ENCODE measurements around the gene MT3.

MT3 gene

GRCh38 chr16:56631197-56631596 is 41.9 kb downstream of the MT3 start:
- DNase-seq (ENCODE audit: low spot score) = no peak

GRCh38 chr16:56631832-56632155 is 42.5 kb downstream of the MT3 start:
- DNase-seq (ENCODE audit: low spot score) = no peak

- DNase-seq (ENCODE audit: low spot score) = no peak
Observed at GRCh38 chr16:56632156-56632847, 43.0 kb downstream of the MT3 start, which contains the start of gene MT1M. MT1M (plus strand) TSS chr16:56632659; CDS start chr16:56632732, 73 bp downstream.

- DNase-seq (ENCODE audit: low spot score) = no peak
Observed at GRCh38 chr16:56632848-56633365, 43.6 kb downstream of the MT3 start.

GRCh38 chr16:56633535-56633934 is 44.2 kb downstream of the MT3 start:
- no peak for DNase-seq (ENCODE audit: low spot score)

GRCh38 chr16:56634715-56635440 is 45.5 kb downstream of the MT3 start:
- no peak for DNase-seq (ENCODE audit: low spot score)

GRCh38 chr16:56635441-56635967 is 46.2 kb downstream of the MT3 start:
- DNase-seq (ENCODE audit: low spot score) = no peak

GRCh38 chr16:56636616-56637413 is 47.5 kb downstream of the MT3 start:
- DNase-seq (ENCODE audit: low spot score) = no peak

GRCh38 chr16:56637814-56638750 is 48.8 kb downstream of the MT3 start, which contains the start of gene MT1A:
MT1A (plus strand) TSS chr16:56638666; CDS start chr16:56638739, 73 bp downstream.
- DNase-seq (ENCODE audit: low spot score) = no peak

GRCh38 chr16:56639045-56639444 is 49.7 kb downstream of the MT3 start:
- no peak for DNase-seq (ENCODE audit: low spot score)

GRCh38 chr16:56640076-56640475 is 50.7 kb downstream of the MT3 start:
- no peak for DNase-seq (ENCODE audit: low spot score)

Measured in hematopoietic multipotent progenitor cell treated with erythropoietin and hydrocortisone succinate and interleukin-3 and kit ligand, for 17 days (in vitro differentiated cells).